GM18868 (cell line): ENCODE results near the gene MUS81.
"Not testable (repeated sequence)": the region's sequence is repeated elsewhere in the genome, so short reads cannot be mapped to it uniquely, and the experiment has no call there.

Source experiments
- ATAC-seq: cut with Tn5 transposase; IDR thresholded peaks from one replicate; pipeline ENCODE4 v1.9.1; 2021; ENCODE audit warnings: mild to moderate bottlenecking, moderate library complexity; ENCODE audit not compliant: unreplicated experiment

Gene MUS81

GRCh38 chr11:65891219-65892136 is 31.2 kb downstream of the MUS81 start:
- ATAC-seq, result no peak

GRCh38 chr11:65892137-65892540 is 31.9 kb downstream of the MUS81 start:
- not testable (repeated sequence) for ATAC-seq

- ATAC-seq, result no peak
Measured at GRCh38 chr11:65892661-65893317, 32.6 kb downstream of the MUS81 start.

GRCh38 chr11:65894034-65894591 is 33.9 kb downstream of the MUS81 start:
- no peak for ATAC-seq

GRCh38 chr11:65895482-65895981 is 35.3 kb downstream of the MUS81 start:
- no peak for ATAC-seq

- no peak for ATAC-seq
Measured at GRCh38 chr11:65896034-65896999, 36.1 kb downstream of the MUS81 start.

GRCh38 chr11:65897020-65897471 is 36.8 kb downstream of the MUS81 start:
- no peak for ATAC-seq

GRCh38 chr11:65898656-65899355 is 38.6 kb downstream of the MUS81 start:
- ATAC-seq, result no peak

GRCh38 chr11:65899356-65900124 is 39.3 kb downstream of the MUS81 start:
- ATAC-seq, result no peak

GRCh38 chr11:65900125-65900898 is 40.1 kb downstream of the MUS81 start, which contains the start of gene FOSL1:
TSS of gene FOSL1 (minus strand) at chr11:65900388. CDS start at chr11:65900339, 49 bp downstream.
- peak; percentile 85 for ATAC-seq

- no peak for ATAC-seq
Measured at GRCh38 chr11:65900899-65901180, 40.6 kb downstream of the MUS81 start.

GRCh38 chr11:65903068-65903481 is 42.8 kb downstream of the MUS81 start:
- no peak for ATAC-seq

GRCh38 chr11:65903715-65904114 is 43.5 kb downstream of the MUS81 start:
- no peak for ATAC-seq

- no peak for ATAC-seq
Measured at GRCh38 chr11:65906602-65907001, 46.4 kb downstream of the MUS81 start.

- no peak for ATAC-seq
Measured at GRCh38 chr11:65907878-65908277, 47.6 kb downstream of the MUS81 start.

GRCh38 chr11:65911682-65912568 is 51.7 kb downstream of the MUS81 start:
- ATAC-seq, result no peak

GRCh38 chr11:65912845-65913244 is 52.6 kb downstream of the MUS81 start:
- no peak for ATAC-seq
